ENCODE results near the gene MRPL40.

DNA sequence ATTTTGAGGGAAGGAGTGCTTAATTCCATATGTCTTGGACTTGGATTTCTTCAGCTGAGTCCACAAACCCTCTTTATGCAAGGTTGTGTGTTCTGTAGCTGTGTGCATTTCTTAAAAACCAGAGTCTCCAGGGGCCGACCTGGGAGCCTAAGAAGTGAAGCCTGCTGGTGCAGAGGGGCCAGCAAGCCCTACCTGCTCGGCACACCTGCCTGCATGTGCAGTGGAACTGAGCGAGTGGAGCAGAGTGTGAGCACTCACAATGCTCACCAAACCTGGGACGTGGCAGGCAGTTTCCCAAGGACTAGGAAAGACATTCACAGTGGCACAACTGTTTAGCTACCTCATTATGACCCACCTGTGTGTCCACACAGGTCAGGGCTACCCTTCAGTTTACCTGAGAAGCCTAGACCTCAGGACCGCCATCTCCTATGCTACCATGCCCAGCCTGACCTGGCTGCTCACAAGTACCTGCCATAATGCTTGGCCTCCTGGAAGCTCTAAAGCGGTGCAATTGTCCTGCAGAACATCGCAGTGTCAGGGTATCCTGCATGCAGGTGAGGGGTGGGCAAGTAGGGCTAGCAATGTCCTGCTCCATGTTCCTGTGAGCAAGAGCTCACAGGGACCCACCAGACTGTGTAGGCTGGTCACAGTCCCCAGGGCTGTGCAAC lies 11.3 kb downstream of the MRPL40 start:
- TF ChIP-seq, protein P1, sequence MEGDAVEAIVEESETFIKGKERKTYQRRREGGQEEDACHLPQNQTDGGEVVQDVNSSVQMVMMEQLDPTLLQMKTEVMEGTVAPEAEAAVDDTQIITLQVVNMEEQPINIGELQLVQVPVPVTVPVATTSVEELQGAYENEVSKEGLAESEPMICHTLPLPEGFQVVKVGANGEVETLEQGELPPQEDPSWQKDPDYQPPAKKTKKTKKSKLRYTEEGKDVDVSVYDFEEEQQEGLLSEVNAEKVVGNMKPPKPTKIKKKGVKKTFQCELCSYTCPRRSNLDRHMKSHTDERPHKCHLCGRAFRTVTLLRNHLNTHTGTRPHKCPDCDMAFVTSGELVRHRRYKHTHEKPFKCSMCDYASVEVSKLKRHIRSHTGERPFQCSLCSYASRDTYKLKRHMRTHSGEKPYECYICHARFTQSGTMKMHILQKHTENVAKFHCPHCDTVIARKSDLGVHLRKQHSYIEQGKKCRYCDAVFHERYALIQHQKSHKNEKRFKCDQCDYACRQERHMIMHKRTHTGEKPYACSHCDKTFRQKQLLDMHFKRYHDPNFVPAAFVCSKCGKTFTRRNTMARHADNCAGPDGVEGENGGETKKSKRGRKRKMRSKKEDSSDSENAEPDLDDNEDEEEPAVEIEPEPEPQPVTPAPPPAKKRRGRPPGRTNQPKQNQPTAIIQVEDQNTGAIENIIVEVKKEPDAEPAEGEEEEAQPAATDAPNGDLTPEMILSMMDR (IDR thresholded peaks at IDR 0.05) = no peak
- no peak for TF ChIP-seq POLR2A (IDR thresholded peaks at IDR 0.05)

Data from breast epithelium (tissue), 3 donors.